Kidney capillary endothelial cell (primary cell): Measurements from ENCODE around the gene FUT7.
"Not testable (repeated sequence)": the region's sequence is repeated elsewhere in the genome, so short reads cannot be mapped to it uniquely, and the experiment has no call there.

Experiments
- DNase-seq: peaks from one replicate; pipeline ENCODE4 v3.0.0-alpha.2; 2018; ENCODE audit warnings: low spot score

FUT7 gene

DNA sequence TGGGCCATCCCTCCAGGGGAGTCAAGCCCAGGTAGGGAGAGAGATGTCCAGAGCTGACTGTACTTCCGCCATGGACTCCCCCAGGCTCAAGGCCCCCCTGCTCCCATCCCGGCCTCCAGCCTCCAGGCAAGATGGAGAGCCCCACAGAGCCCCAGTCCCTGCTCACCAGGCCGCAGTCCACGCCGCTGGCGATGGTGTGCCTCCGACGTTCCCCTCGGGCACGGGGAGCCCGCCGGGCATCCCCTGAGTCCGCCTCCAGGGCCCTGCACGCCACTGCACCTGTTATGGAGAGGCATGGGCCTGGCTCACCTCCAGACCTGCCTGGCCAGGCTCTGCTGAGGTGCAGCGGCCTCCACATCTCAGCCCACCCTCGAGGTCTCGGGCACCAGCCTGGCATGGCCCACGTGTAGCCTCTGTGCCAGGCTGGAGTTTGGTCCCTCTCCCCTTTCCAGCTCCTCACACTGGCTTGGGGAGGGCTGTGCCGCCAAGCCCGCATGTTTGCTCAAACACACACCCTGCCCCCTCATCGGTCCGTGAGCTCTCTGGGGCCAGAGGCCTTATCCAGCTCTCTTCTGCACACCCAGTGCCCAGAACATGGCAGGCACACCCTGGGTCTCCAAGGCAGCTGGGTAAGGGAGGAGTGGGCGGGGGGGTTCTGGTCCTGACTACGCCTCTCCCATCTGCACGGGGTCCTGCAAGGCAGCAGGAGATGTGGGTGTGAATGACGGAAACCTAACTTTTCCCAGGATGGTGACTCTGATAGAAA is 34.4 kb upstream of the FUT7 start:
- no peak for DNase-seq

DNA sequence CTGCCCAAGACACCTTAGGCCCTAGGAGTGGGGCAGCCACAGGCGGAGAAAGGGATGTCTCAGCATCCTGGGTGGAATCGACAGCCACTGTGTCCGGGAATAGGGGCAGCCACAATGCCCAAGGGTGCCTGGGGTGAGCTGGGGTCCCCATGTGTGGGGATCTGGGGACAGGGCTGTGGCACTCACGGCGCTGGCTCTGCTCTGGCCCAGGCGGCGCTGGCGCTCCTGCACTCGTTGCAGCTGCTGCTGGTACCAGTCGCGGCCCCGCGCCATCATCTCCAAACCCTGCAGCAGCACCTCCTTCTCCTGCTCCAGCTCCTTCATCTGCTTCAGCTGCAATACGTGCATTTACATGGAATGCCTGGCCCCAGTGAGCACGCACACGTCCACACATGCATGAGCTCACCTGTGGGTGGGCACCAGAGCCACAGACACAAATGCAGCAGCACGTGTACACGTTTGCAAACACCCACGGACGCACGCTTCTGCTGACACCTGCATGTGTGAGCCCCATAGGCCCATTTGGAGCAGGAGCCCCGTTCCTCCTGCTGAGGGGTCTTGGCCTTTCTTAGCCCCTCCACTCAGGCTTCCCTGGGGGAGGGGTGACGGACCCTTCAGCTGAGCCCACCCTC is 33.6 kb upstream of the FUT7 start:
- DNase-seq, result no peak

DNA sequence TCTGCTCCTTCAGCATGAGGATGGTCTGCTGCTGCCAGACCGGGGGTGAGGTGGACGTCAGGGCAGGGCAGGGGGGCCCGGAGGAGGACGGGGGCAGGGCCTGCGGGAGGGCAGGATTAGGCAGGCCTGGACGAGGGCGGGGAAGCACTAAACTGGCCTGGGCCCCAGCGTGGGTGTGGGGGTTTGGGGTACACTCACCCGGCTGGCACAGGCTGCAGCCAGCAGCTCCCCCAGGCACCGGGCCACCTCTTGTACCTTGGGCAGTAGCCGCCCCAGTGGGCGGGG is 32.9 kb upstream of the FUT7 start:
- DNase-seq, result no peak

DNA sequence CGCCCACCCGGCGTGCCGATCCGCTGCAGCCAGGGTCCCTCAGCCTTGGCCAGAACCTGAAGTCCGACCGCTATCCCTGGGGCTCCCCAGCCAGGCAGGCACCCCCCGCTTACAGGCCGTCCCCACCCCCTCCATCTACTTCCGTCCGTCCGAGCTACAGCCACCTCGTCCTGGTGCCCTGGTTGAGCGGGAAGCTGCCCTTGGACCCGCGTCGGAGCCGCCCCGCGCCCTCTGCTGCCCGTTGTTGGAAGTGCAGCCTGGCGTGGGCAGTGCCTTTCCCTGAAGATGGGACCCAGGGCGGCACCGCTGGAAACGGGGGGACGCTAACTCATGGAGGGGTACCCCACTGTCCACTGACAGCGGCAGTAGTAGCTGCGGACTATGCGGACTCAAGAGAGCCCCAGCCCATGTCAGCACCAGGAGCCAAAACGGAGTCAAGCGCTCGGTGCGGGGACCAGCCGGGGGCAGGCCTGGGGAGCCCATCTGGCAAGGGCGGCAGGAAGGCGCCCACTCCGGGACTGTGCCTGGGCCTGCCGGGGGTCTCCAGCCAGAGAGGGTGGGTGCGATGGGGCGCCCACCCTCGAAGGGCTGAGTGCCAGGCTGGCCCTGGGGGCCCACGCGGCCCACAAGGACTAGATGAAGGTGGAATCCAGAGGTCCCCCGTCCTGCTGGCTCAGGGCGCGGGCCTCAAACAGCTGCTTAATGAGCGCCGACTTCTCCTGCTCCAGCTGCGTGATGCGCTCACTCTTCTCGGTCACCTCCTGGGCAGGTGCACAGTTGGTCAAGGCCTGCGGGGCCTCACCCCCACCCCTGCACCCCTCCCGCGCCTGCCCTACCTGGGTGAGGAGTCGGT is 32.4 kb upstream of the FUT7 start:
- DNase-seq, result peak; percentile 48

DNA sequence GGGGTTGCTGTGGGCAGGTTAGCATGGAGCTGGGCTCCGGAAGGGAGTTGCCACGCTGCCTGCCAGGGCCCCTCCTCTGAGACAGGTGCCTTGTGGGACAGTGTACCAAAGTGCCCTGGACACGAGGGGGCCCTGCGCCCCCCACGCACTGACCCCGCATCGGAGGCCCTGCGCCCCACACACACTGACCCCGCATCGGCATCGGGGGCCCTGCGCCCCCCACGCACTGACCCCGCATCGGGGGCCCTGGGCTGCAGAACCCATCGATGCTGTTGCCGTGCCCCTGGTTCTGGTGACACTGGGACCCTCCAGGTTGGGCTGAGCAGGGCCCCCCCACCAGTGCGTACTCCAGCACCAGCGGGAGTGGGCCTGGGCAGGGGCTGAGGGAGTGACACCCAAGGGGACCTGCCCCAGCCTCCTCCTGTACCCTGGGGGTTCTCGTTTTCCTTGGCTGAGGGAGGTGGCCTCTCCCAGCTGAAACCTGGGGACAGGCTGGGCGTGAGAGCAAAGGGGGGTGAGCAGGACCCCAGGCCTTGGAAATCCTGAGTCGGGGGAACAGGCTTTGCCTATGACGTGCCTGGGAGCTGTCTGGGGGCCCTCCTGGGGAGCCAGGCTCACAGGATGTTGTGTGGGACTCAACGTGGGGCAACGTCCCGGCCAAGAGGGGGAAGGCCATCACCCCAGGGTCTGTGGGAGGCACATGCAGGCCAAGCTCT is 31.6 kb upstream of the FUT7 start:
- DNase-seq, result no peak

DNA sequence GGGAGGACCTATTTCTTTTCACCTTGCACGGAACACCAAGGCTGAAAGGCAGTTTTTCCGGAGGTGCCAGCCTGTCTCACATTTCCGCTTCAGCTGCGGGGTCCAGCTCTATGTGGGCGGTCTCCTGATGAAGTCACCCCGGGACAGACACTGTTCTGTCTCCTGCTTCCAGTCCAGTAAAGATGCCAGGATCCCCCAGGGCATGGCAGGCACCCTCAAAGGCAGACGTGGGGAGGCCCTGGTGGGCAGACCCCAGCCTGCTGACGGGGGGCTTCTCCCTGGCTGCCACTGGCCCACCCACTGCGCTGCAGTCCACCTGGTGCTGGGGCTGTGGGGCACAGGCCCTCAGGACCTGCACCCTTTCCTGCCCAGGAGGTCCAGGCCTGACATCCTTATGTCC is 30.9 kb upstream of the FUT7 start:
- not testable (repeated sequence) for DNase-seq

DNA sequence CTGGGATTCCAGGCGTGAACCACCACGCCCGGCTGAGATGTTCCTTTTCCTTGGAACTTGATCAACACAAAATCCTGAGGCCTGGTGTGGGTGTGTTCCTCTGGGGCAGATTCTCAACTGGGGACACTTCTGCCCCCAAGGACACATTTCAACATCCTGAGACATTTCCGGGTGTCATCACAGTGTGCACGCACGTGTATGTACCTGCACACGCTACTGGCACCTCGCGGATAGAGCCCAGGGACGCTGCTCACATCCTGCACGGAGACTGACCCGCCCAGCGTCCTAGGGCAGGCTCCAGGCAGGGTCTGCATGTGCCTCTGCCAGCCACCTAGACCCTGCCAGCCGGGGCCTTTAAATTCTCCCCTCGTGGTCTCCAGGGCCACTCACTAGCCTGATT is 30.5 kb upstream of the FUT7 start:
- DNase-seq, result no peak

DNA sequence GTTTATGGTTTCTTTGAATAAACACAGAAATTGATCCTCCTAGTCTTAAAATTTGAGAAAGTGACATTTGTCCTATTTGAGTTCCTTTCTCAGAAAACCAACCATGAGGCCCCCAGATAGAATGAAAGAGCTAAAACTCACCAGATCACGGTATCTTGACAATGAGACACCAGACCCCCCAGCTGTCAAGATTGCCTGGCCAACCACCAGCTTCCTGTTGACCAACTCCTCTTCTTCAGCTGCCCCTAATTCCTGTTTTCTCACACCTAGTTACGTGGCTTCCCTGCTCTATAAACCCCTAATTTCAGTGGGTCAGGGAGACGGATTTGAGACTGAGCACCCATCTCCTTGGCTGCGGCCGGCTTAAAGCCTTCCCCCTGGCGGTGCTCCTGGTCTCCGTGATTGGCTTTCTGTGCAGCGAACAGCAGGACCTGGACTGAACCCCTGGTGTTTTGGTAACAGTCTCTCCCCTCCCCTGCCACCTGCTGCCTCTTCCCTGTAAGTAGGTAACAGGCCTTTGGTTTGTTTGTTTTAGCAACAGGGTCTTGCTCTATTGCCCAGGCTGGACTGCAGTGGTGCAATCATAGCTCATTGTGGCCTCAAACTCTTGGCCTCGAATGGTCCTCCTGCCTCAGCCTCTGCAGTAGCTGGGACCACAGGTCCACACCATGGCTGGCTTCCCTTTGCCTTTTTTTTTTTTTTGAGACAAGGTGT is 26.8 kb upstream of the FUT7 start:
- DNase-seq, result no peak

DNA sequence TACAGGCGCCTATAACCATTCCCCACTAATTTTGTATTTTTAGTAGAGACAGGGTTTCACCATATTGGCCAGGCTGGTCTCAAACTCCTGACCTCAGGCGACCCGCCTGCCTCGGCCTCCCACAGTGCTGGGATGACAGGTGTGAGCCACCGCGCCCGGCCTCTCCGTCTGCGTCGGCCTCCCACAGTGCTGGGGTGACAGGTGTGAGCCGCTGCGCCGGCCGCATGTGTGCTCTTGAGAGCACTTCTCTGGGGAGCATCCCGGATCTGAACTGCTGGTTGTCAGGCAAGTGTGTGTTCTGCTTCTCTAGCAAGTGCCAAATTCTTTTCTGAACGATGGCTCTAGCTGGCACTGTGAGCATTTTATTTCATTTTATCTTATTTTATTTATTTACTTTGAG is 25.7 kb upstream of the FUT7 start:
- DNase-seq, result no peak

DNA sequence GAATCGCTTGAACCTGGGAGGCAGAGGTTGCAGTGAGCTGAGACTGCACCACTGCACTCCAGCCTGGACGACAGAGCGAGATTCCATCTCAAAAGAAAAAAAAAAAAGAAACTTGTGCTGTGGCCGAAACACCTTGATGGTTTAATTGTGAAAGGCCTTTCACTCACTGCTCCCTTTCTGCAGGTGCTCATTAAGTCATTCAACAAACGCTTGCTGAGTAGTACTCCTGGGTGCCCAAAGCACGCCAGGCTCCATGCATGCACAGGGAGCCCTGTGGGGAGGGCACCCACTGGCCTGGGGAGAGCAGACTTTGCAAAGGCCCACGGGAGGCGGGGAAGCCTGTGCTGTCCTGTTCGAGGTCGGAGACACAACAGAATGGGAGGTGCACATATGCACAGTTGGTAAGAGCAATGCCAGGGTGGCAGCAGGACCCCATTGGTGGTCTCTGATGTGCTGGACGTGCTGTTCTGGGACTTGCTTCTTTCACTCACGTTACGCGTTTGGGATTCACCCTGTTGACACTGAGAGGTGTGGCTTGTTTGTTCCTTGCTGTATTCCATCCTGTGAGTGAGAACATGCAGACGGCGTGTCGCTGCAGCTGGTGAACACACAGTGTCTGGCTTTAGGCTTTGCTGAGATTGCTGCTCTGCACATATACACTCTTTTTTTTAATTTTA is 25.0 kb upstream of the FUT7 start:
- DNase-seq, result no peak

DNA sequence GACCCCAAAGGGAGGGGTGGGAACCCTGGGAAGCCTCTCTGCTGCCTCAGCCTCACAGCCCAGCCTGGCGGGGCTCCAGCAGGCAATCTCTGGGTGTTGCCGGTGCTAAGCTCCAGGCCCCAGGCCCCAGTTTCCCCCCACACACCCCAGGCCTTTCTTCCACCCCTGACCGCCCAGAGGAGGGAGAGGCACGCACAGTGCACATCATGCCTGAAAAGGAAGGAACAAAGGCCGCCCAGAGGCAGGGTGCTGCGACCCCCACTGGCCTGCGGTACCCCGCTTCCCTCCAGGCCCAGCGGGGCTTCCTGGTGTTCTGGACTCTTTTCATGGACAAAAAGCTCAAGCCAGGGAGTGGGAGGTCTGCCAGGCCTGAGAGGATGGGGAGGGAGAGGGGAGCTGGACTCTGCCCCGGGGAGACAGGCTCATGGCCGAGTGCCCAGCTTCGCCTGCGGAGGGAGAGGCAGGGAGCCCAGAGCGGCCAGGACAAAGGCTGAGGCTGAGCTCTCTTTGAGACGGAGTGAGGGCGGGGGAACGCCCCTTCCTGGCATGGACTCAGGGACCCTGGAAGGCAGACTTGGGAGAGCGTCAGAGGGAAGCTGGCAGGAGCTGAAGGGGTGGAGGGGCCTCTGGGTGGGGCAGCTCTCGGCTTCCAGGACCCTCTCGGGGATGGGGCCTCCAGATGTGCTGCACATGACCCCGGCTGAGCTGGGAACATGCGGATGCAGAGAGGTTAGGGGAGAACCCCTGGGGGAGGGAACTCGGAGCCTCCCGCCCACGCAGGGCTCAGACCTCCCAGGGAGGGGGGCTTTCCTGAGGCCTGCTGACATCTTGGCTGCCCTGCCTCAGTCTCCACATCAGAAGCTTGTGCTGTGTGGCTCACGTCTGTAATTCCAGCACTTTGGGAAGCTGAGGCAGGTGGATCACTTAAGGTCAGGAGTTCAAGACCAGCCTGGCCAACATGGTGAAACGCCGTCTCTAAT is 23.8 kb upstream of the FUT7 start:
- no peak for DNase-seq

DNA sequence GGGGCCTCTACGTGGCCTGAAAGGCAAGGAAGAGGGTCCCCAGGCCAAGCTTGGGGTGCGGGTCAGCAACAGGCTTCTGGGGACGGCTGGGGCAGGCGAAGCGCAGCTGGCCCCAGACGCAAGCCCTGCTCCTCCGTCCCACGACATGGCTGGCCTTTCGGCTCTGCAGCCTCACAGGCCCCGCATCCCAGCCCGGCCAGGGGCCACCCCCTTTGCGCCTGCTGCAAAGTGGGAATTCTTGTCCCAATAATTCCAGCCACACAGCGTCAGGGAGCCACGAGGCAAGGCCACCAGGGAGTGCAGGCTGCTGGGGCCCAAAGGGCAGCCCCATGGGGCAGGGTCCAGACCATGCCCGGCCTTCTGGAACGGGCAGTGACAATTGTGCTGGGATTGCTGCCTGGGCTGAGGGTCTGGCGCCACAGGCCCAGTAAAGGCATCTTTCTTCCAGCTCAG is 23.1 kb upstream of the FUT7 start:
- no peak for DNase-seq

DNA sequence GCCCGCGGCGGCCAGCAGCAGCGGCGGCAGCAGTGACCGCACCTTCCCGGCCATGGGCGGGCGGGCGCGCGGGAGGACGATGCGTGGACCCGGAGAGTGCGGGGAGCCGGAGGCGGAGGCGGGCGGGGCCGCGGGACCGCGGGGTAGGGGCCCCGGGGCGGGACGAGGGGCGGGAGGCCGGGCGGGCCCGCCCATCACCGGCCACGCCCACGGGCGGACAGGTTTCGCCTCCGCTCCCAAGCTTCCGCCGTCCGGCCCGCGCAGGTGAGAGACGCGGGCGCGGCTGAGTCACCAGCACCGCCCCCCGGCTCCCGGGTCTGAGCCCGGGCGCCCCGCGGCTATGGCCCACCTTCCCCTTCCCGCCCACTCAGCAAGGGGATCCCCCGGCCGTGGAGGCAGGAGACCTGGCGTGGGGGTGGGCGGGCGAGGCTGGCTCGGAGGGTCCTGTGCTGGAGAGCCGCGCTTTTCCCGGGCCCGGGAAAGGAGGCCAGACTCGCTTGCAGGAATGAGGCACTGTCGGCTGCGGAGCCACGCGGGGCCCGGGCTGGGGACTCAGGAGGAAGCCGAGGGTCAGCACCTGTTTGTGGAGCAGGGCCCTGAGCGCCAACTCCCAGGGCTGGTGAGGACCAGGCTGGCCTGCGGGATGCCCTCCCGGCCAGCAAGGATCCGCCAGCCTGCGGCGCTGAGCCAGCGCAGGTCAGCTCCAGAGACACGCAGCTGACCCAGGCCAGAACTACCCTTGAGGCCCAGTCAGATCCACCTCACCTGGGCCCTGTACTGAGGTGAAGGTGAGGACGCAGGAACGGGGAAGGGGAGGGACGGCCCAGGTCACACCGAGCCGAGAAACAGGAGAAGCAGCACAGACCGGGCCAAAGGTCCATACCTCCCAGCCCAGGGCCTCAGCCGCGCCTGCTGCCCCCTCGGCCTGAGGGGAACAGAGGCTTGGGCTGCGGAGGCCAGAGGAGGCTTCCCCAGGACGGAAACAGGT is 22.4 kb upstream of the FUT7 start, which contains the start of gene ENTPD2:
Gene ENTPD2 (minus strand): TSS at position 118 of the 988 bp plus-strand sequence. CDS start 64 bp downstream, at position 54.
- no peak for DNase-seq

DNA sequence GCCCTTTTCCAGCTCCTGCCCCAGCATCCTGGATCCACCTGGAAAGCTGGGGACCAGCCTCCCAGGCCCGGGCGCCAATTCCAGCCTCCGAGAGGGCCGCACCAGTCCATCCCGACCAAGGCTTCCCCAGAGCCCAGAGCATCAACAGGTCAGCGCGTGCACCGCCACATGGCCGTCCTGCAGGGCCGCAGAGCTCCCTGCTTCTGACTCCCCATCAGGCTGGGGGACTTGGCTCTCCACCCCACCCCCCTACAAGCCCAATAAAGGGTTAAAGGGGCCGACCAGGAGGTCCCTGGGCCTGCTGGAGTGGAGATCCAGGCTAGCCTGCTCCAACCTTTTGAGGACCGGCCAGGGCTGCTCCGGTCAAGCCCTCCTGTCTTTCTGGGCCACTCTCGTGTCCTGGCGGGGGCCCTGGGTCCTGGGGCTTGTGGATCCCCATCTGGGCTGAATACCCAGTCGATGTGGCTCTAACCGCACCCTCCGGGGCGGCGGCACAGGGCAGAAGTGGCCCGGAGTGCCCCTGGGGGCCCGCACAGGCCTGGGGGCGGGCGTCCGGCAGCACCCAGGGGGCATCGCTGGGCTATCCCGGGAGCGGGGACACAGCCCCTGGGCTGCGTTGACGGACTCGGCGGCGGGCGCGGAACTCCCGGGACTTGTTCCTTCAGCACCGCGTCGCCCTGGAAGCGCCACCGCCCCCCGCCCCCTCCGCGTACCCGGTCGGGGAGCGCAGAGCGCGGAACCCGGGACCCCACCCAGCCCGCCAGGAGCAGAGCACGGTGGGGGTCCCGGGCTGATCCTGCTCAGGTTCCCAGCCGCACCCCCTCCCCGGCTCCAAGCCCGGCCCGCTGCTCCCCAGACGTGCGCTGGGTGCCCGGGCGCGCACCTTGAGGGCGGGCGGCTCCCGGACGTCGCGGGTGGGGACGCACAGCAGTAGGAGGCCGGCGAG is 21.4 kb upstream of the FUT7 start:
- DNase-seq, result no peak

DNA sequence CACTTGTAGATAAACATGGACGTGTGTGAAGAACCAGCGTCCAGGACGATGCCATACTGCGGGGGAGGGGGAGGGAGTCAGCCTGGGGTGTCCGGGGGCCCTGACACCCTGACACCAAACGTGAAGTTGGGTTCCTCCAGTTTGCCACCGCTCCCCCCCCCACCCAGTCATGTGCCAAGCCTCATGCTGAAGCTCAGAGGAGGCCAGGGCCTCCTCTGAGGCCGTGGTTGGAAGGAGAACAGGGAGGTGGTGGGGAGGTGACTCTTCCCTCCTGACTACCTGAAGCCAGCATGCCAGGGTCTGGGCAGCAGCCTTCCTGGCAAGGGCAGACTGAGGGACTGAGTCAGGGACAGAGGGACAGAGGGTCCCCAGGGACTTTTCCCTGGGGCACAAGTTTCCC is 20.4 kb upstream of the FUT7 start:
- no peak for DNase-seq

DNA sequence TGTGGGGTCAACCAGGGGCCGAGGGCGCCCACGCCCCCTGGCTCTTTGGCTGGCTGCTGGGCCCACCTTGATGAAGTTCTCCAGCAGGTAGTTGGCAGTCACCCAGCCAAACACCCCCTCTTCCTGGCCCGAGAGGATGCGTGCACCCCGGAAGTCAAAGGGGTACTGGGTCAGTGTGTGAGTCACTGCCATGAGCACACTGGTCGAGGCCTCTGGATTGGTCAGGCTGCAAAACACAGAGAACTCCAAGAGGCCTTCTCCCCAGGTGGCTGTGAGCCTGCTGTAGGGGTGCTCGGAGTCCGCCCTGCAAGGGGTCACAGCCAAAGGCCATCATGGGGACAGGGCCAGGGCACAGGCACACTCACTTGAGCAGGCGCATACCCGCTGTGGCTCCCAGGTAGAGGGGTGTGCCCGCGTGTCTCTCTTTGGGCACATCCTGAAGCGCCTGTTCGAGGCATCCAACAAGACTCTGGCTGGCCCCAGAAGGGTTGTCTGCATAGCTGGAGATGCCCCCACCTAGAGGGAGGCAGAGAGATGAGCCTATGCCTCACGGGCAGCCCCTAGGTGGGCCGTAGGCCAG is 19.3 kb upstream of the FUT7 start:
- no peak for DNase-seq

DNA sequence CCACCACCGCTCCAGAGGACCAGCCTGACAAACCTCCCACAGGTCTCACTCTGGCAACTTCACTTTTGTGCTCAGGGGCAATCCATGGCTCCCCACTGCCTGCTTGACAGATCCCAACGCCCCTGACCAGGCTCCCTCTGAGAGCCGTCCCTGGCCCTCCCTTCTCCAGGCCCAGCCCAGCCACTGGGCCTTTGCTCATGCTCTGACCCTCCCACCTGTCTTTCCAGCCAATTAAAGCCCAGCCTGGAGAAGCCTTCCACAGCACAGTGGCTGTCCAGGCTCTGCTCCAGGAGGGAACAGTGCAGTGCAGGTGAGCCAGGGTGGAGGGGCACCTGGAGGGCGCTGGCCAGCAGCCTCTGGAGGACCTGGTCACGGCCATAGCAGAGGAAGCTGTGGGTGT is 18.7 kb upstream of the FUT7 start:
- DNase-seq, result no peak
